Peyer's patch (tissue), 4 donors: Measurements from ENCODE around the gene SYNPR. TPM values are rescaled to one million over a fixed set of nuclear protein-coding genes. Genes with fewer than 3 reads are reported as not detected.

ENCODE experiments used
- DNase-seq, 3 donors: peaks; one replicate each; pipeline ENCODE4 v3.0.0-alpha.2; 2017 to 2019
- H3K27ac ChIP-seq, 4 donors: fragments of 200-600 bp; sonication (generic); one replicate each; pipeline ENCODE4 v1.5.1; 2016 to 2019
- H3K27me3 ChIP-seq, 2 donors: fragments of 200-600 bp; sonication (generic); one replicate each; pipeline ENCODE4 v1.5.1; 2019
- H3K36me3 ChIP-seq, 3 donors: fragments of 200-600 bp; sonication (generic); one replicate each; pipeline ENCODE4 v1.5.1; 2016 to 2019
- H3K4me1 ChIP-seq, 4 donors: fragments of 200-600 bp; sonication (generic); one replicate each; pipeline ENCODE4 v1.5.1; 2016 to 2019
- H3K4me3 ChIP-seq, 4 donors: fragments of 200-600 bp; sonication (generic); 1 replicate in 3 of 4; 2 replicates in 1 of 4; pipeline ENCODE4 v1.5.1; 2016 to 2019; ENCODE audit warnings: mild to moderate bottlenecking in 1 of 4
- H3K9me3 ChIP-seq, 4 donors: fragments of 200-600 bp; sonication (generic); one replicate each; pipeline ENCODE4 v1.5.1; 2016 to 2019; ENCODE audit warnings: mild to moderate bottlenecking in 1 of 4
- CTCF ChIP-seq, 6 experiments: fragments of 450-650 bp in 4 of 6; fragments of 200-600 bp in 2 of 6; sonication (generic) in 1 of 6; IDR thresholded peaks; one replicate each; pipeline ENCODE4 v1.5.1; 2017 to 2019; ENCODE audit warnings: antibody characterized with exemption in 6 of 6, mild to moderate bottlenecking in 3 of 6, moderate library complexity in 1 of 6
- POLR2A ChIP-seq, 2 donors: fragments of 450-650 bp; IDR thresholded peaks; one replicate each; pipeline ENCODE4 v1.5.1; 2017; ENCODE audit warnings: antibody characterized with exemption in 2 of 2, mild to moderate bottlenecking in 2 of 2, moderate library complexity in 2 of 2
- total RNA-seq, 4 donors: library from RNA; depleted of rRNA; stranded (reverse); fragments of >200 nt; gene quantifications; one replicate each; pipeline ENCODE4 v1.1.0, GENCODE V29; 2016

The SYNPR gene
- total RNA-seq, 4 donors from 2014 or later = not detected

DNA sequence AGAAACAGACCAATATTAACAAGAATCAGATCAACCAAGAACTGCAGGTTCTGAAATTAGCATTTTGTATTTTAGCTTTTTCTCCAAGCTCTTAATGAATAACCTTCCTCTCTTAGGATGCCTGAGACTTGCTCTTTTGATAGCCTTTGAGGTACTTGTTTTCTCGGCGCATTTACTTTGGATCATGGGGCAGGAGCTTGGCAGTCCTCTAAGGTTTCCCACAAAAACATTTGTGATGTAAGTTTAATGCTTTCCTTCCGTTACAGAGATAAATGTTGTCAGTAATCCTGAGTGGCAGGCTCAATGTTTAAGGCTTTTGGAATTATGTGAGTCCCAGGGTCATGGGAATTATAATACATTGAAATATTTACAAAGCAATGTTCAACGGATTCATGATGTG lies 236.6 kb downstream of the SYNPR start:
- Histone ChIP-seq H3K36me3 (no peaks in the 10 kb centered on the region), H3K27me3 (no peaks in the 10 kb centered on the region), H3K4me1 (no peaks in the 10 kb centered on the region), H3K27ac (no peak overlapping the region), H3K9me3 (no peaks in the 10 kb centered on the region), H3K4me3 (no peak overlapping the region)
- no peak for TF ChIP-seq POLR2A (IDR thresholded peaks at IDR 0.05)
- TF ChIP-seq CTCF (IDR thresholded peaks at IDR 0.05) = no peak
- DNase-seq = no peak

GRCh38 chr3:63519426-63519825 lies 241.3 kb downstream of the SYNPR start:
- Histone ChIP-seq H3K4me3 (no peak overlapping the region), H3K27ac (no peak overlapping the region), H3K4me1 (no peaks in the 10 kb centered on the region), H3K27me3 (no peaks in the 10 kb centered on the region), H3K36me3 (no peaks in the 10 kb centered on the region), H3K9me3 (no peaks in the 10 kb centered on the region)
- no peak for TF ChIP-seq CTCF (IDR thresholded peaks at IDR 0.05)
- no peak for TF ChIP-seq POLR2A (IDR thresholded peaks at IDR 0.05)
- DNase-seq = no peak

DNA sequence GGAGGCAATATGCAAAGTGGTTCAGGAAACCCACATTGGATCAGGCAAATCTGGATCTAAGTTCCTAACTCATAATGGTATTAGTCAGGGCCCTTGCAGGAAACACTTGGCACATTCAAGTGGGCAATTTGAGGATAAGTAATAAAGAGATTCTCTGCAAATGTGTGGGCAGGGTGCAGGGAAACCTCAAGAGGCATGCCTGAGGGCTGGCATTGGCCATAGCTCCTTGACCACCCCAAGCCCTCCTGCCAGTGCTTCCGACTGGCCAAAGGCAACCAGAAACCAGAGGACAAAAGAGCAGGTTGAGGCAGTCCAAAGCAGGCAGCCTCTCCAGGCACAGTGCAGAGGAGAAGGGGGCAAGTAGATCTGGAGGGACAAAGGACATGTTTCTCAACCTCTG lies 243.5 kb downstream of the SYNPR start:
- no peak for TF ChIP-seq CTCF (IDR thresholded peaks at IDR 0.05)
- no peak for TF ChIP-seq POLR2A (IDR thresholded peaks at IDR 0.05)
- Histone ChIP-seq H3K36me3 (no peaks in the 10 kb centered on the region), H3K4me3 (no peak overlapping the region), H3K9me3 (no peaks in the 10 kb centered on the region), H3K4me1 (no peaks in the 10 kb centered on the region), H3K27ac (no peak overlapping the region), H3K27me3 (no peaks in the 10 kb centered on the region)
- no peak for DNase-seq

DNA sequence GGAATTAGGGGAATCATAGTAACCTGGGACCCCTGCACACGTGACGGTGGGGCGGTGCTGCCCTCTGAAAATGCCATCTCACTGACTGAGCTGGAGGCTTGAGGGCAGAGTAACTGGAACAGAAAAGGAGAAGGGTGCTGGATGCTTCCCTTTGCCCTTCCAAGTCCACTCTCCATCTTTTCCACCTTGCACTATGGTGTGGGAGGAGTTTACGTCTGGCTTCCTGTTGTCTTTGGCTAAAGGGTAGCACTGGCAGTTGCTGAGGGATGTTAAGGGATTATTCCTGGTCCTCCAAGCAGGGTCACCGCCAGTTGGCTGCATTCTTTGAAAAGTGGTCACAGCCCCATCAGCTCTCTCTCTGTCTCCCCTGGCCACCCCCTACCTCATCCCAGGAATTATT lies 245.0 kb downstream of the SYNPR start:
- H3K4me1 ChIP-seq = no peaks in the 10 kb centered on the region
- TF ChIP-seq POLR2A (IDR thresholded peaks at IDR 0.05) (no peak), CTCF (IDR thresholded peaks at IDR 0.05) (no peak)
- no peaks in the 10 kb centered on the region for H3K27me3 ChIP-seq
- no peak overlapping the region for H3K27ac ChIP-seq
- no peaks in the 10 kb centered on the region for H3K9me3 ChIP-seq
- H3K4me3 ChIP-seq = no peak overlapping the region
- DNase-seq = no peak
- H3K36me3 ChIP-seq = no peaks in the 10 kb centered on the region

GRCh38 chr3:63528325-63529000 lies 250.4 kb downstream of the SYNPR start:
- TF ChIP-seq POLR2A (IDR thresholded peaks at IDR 0.05) (no peak), CTCF (IDR thresholded peaks at IDR 0.05) (no peak)

DNA sequence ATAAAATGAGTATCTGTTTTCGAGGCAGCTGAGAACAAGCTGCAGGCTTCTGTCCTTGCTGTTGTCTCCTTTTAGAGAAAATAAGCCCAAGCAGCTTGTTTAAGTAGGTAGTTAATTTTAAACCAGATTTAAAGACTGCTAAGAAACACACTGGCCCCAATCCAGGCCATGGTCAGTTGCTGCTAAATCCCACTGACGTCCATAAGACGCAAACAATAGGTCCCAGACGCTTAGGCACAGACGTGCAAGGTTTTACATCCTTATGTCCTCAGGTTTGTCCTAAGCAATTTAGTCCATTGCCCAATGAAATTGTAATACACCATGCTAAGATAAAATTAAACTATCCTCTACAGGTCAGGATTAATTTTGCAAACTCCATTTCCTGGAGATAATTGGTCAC lies 254.4 kb downstream of the SYNPR start:
- Histone ChIP-seq H3K4me1 (no peaks in the 10 kb centered on the region), H3K36me3 (no peaks in the 10 kb centered on the region), H3K9me3 (no peaks in the 10 kb centered on the region), H3K27me3 (no peaks in the 10 kb centered on the region), H3K27ac (no peak overlapping the region), H3K4me3 (no peak overlapping the region)
- DNase-seq = no peak
- TF ChIP-seq POLR2A (IDR thresholded peaks at IDR 0.05) = no peak
- no peak for TF ChIP-seq CTCF (IDR thresholded peaks at IDR 0.05)

More at GRCh38 chr3:63528325-63529000, 250.4 kb downstream of the SYNPR start:
- H3K9me3 ChIP-seq = no peaks in the 10 kb centered on the region
- no peaks in the 10 kb centered on the region for H3K27me3 ChIP-seq
- no peaks in the 10 kb centered on the region for H3K36me3 ChIP-seq
- no peak overlapping the region for H3K4me3 ChIP-seq
- H3K27ac ChIP-seq = no peak overlapping the region
- DNase-seq = no peak
- no peaks in the 10 kb centered on the region for H3K4me1 ChIP-seq
